ENCODE measurements around the gene KIAA1210. TPM values are rescaled to one million over a fixed set of nuclear protein-coding genes. Genes with fewer than 3 reads are reported as not detected.
A peak's percentile ranks its signal among the peaks of the same experiment; 100 is the strongest.

The KIAA1210 gene
- total and polyA plus RNA-seq, 2 of the 8 experiments (the other 6 are each of a cell fraction or from before 2014, with no cell fraction given), result 0.02 TPM; not detected in 1

- Histone ChIP-seq H2AFZ (ENCODE audit: low read length) (no peak overlapping the region), H3K23ac (ENCODE audit: insufficient read length) (no peak overlapping the region), H3K23me2 (ENCODE audit: low read depth, low read length) (no peaks in the 10 kb centered on the region), H4K5ac (ENCODE audit: insufficient read length, low read depth, low read length) (no peak overlapping the region), H3K79me2 (ENCODE audit: control insufficient read depth in 1 of 2, insufficient read depth in 2 of 2, low read length in 2 of 2) (no peaks in the 10 kb centered on the region), H3K79me1 (ENCODE audit: low read depth, low read length) (no peaks in the 10 kb centered on the region), H2BK120ac (replicated peaks; ENCODE audit: low read depth, low read length) (no peak overlapping the region), H3K36me3 (ENCODE audit: control insufficient read depth in 2 of 4, insufficient read depth in 4 of 4, low read length in 3 of 4) (no peaks in the 10 kb centered on the region), H3K4me1 (replicated peaks in 1 of 4; ENCODE audit: control insufficient read depth in 3 of 4, insufficient read depth in 4 of 4, low read length in 3 of 4) (0 out of 7 replicates have a peak, but pooled peaks cover 0 to 2% (median 0%) of the 10 kb centered on the region in 4 experiments), H3K18ac (ENCODE audit: extremely low read depth, low read length) (no peak overlapping the region), H2AK5ac (ENCODE audit: low read depth, low read length) (no peak overlapping the region), H4K20me1 (replicated peaks in 1 of 2; ENCODE audit: control insufficient read depth in 1 of 2, insufficient read depth in 2 of 2, low read length in 2 of 2) (no peaks in the 10 kb centered on the region), H2BK12ac (ENCODE audit: low read depth, low read length) (no peak overlapping the region), H2BK20ac (ENCODE audit: low read length) (no peak overlapping the region), H3K27ac (ENCODE audit: low read depth, low read length) (no peak overlapping the region), H2BK5ac (ENCODE audit: low read depth, low read length) (no peak overlapping the region), H2BK15ac (ENCODE audit: low read length) (no peak overlapping the region), H3K4ac (replicated peaks; ENCODE audit: insufficient read length, low read depth, low read length) (no peak overlapping the region), H3K9ac (replicated peaks in 1 of 4; ENCODE audit: extremely low read depth in 1 of 4, low read depth in 3 of 4, low read length in 3 of 4) (no peak overlapping the region), H3K9me3 (ENCODE audit: insufficient read depth in 2 of 2, low read depth in 1 of 2, low read length in 1 of 2) (no peaks in the 10 kb centered on the region), H3K27me3 (replicated peaks in 1 of 4; ENCODE audit: control insufficient read depth in 3 of 4, extremely low read depth in 1 of 4, insufficient read depth in 3 of 4, low read length in 3 of 4) (no peaks in the 10 kb centered on the region), H3K56ac (replicated peaks; ENCODE audit: insufficient read length, low read depth, low read length) (no peak overlapping the region), H3K4me3 (ENCODE audit: extremely low read depth in 1 of 4, insufficient read depth in 2 of 4, low read depth in 3 of 4, low read length in 4 of 4) (no peak overlapping the region), H4K8ac (ENCODE audit: extremely low read depth, insufficient read depth, low read length) (no peak overlapping the region), H3K14ac (ENCODE audit: insufficient read length) (no peak overlapping the region), H3K4me2 (ENCODE audit: insufficient read depth in 1 of 2, low read depth in 2 of 2, low read length in 2 of 2) (no peak overlapping the region), H4K91ac (replicated peaks; ENCODE audit: insufficient read length, low read length) (no peak overlapping the region)
- WGBS, 2 experiments (ENCODE audit: extremely low coverage in 1 of 2, insufficient coverage in 1 of 2, insufficient read length in 1 of 2, insufficient replicate concordance in 2 of 2, low coverage in 1 of 2, low lambda C conversion rate in 2 of 2, missing lambda C conversion rate in 1 of 2), result 75% methylated on average over 3 of the region's 3 CpGs; no CpG with 5 or more reads in 1 of the 2 experiments
- FAIRE-seq (peak; percentile 76), DNase-seq (ENCODE audit: low read depth in 1 of 2, low spot score in 2 of 2) (no peak)
- ChIA-PET POLR2A (ENCODE audit: partially characterized antibody) (no interaction called here), CTCF (ENCODE audit: partially characterized antibody) (interaction anchor here (0.8 kb wide), 1 partner anchor 20 kb away, joined by 3 read pairs; no protein-coding TSS in a partner anchor)
- no peak for TF ChIP-seq RXRA (IDR thresholded peaks at IDR 0.05; ENCODE audit: insufficient read depth, low read depth, low read length)
- TF ChIP-seq POLR2A (IDR thresholded peaks at IDR 0.05; ENCODE audit: control extremely low read depth in 1 of 2, low read depth in 2 of 2, low read length in 2 of 2), result no peak
- TF ChIP-seq CTCF (IDR thresholded peaks at IDR 0.05; ENCODE audit: control extremely low read depth in 1 of 3, insufficient read depth in 1 of 3, low read depth in 1 of 3, low read length in 3 of 3), result peak in 1 of 3 experiments; percentile 28; a peak in 1 of 4 replicates
- no peak for TF ChIP-seq NRF1 (IDR thresholded peaks at IDR 0.05; ENCODE audit: low read depth, low read length)
- no peak for TF ChIP-seq ZNF274 (IDR thresholded peaks at IDR 0.05; ENCODE audit: borderline replicate concordance, extremely low read depth, low read length)
- TF ChIP-seq RAD21 (IDR thresholded peaks at IDR 0.05 in 1 of 2, conservative IDR thresholded peaks at IDR 0.05 in 1 of 2; ENCODE audit: low read depth in 2 of 2, low read length in 2 of 2), result peak in 1 of 2 experiments; percentile 19; a peak in 1 of 4 replicates
- TF ChIP-seq KDM4A (IDR thresholded peaks at IDR 0.05; ENCODE audit: low read depth, low read length, severe bottlenecking), result no peak
- TF ChIP-seq RBBP5 (IDR thresholded peaks at IDR 0.05; ENCODE audit: borderline replicate concordance, low read depth, low read length), result no peak
- TF ChIP-seq ATF2 (IDR thresholded peaks at IDR 0.05; ENCODE audit: low read length), result no peak
These were observed 32.8 kb downstream of the KIAA1210 start for GRCh38 chrX:119094819-119095218.

All from H1 (cell line).